ENCODE results near the gene RUNX1.

Gene RUNX1

GRCh38 chr21:35046263-35046624 is 2.9 kb downstream of the RUNX1 start:
- DNase-seq (ENCODE audit: low read depth), result no peak
- TF ChIP-seq CTCF (IDR thresholded peaks at IDR 0.05; ENCODE audit: control insufficient read depth, insufficient read depth, low read depth, low read length, missing control alignments), result no peak
- H3K4me3 ChIP-seq (ENCODE audit: control insufficient read depth, low read depth, low read length), result no peak overlapping the region; the same call in 1 of the 2 replicates

DNA sequence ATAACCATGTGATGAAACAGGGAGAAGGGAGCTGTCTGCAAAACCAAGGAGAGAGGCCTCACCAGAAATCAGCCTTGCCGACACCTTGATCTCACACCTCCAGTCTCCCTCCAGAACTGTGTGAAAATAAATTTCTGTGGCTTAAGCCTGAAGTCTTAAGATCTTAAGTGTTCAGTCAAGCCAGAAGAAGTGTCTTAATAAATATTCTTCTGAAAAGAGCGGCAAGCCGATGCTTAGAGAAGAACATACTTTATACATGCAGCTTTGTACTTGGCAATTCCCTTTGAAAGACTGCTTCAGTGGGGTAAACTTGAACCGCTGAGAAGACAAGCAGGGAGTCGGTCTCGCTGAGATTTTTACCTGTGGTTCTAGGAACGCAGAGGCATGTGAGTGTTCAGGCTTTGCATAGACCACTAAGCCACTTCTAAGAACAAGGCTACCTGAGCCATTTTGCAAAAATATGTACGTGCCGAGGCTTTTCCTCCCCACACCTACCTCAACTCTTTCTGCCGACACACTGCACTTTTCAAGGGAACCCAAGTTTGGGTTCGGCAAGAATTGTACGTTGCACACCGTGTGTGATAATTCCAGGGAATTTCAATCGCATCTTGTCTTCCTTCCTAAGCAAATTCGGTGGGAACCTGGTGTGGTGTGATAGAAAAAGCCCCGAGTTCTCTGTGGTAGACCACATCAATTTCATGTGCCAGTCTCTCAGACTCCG is 3.4 kb downstream of the RUNX1 start:
- TF ChIP-seq CTCF (IDR thresholded peaks at IDR 0.05; ENCODE audit: control insufficient read depth, insufficient read depth, low read depth, low read length, missing control alignments), result no peak
- no peak overlapping the region for H3K4me3 ChIP-seq (ENCODE audit: control insufficient read depth, low read depth, low read length)
- no peak for DNase-seq (ENCODE audit: low read depth)

DNA sequence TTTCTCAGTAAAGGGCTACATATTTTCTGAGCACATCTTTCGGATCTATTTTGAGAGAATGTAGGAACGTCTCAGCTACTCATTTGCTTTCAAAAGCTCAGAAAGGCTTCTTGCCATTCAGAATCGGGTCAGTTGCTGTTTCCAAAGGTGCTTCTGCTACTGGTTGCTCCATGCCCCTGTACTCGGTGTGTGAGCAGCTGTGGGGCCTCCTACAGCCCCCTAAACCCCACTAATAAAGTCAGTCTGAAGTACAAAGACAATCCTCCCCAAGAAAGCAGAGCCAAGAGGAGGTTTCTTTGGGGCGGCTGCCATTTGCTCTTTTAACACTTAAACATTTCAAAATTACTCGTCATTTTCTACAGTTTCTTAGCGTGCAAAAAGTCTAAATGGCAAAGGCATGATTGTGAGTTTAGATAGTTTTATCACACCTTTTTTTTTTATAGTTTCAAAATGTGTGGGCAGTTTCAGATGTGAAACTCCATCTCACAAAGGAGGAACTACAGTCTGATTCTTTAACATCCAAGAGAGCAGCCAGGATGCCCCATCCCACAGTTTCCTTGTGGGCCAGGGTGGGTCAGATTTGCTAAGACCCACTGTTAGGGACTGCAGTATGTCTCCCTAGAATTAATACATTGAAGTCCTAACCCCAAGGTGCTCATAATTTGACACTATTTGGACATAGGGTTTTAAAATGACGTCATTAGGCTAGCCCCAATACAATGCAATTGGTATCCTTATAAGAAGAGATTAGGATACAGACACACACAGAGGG is 4.1 kb downstream of the RUNX1 start:
- TF ChIP-seq CTCF (IDR thresholded peaks at IDR 0.05; ENCODE audit: control insufficient read depth, insufficient read depth, low read depth, low read length, missing control alignments), result no peak
- no peak overlapping the region for H3K4me3 ChIP-seq (ENCODE audit: control insufficient read depth, low read depth, low read length)
- DNase-seq (ENCODE audit: low read depth), result no peak

- TF ChIP-seq CTCF (IDR thresholded peaks at IDR 0.05; ENCODE audit: control insufficient read depth, insufficient read depth, low read depth, low read length, missing control alignments), result no peak
- no peak overlapping the region for H3K4me3 ChIP-seq (ENCODE audit: control insufficient read depth, low read depth, low read length)
- DNase-seq (ENCODE audit: low read depth), result no peak
Observed at GRCh38 chr21:35044128-35044527, 5.0 kb downstream of the RUNX1 start.

DNA sequence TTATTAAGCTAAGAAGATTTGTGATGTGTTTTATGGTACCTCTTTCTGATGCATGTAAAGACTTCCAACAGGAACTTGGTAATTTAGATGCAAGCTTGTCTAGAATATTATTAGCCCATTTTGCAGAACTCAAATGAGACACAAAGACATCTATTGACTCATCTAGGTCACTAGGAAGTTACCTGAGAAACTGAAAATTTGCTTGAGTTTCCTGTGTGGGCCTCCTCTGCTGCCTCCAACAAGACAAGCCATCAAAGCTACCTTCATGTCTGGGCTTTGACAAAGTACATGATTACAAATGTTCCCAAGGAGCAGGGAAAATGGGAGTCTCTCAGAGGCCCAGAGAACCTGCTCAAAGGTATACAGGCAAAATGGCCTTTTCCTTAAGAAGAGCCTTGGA is 5.6 kb downstream of the RUNX1 start:
- no peak overlapping the region for H3K4me3 ChIP-seq (ENCODE audit: control insufficient read depth, low read depth, low read length)
- no peak for DNase-seq (ENCODE audit: low read depth)
- no peak for TF ChIP-seq CTCF (IDR thresholded peaks at IDR 0.05; ENCODE audit: control insufficient read depth, insufficient read depth, low read depth, low read length, missing control alignments)

DNA sequence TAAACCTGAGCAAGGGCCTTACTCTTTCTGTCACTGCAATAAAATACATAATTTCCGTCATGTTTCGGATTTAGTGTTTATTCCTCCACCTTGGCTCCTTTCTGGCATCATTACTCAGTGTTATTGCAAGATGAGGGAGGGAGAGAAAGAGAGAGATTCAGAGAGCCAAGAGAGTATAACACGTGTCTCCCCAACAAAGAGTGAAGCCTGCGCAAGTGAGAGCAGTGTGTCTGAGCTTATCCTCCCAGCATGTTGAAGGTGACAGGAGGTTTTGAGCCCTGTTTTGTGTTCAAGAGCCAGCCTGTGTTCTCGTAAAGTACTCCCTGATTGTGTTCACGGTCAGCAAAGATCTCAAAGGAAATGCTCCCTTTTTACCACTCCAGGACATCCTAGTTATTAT is 6.3 kb downstream of the RUNX1 start:
- no peak overlapping the region for H3K4me3 ChIP-seq (ENCODE audit: control insufficient read depth, low read depth, low read length)
- DNase-seq (ENCODE audit: low read depth), result no peak
- TF ChIP-seq CTCF (IDR thresholded peaks at IDR 0.05; ENCODE audit: control insufficient read depth, insufficient read depth, low read depth, low read length, missing control alignments), result no peak

Measured in AG09309 (cell line).